MM.1S (cell line): ENCODE results near the gene INSC.

Experiments used
- DNase-seq: peaks from one replicate; pipeline ENCODE4 v3.0.0-alpha.2; 2015
- H2AFZ ChIP-seq: fragments of 300-600 bp; sonication (generic); 2 replicates; pipeline ENCODE4 v1.6.0; 2016; ENCODE audit warnings: antibody characterized with exemption, low read length
- H3F3A ChIP-seq: fragments of 300-600 bp; sonication (generic); 2 replicates; pipeline ENCODE4 v1.6.1; 2016; ENCODE audit warnings: mild to moderate bottlenecking, antibody characterized with exemption, low read length, moderate library complexity, mixed read lengths; ENCODE audit not compliant: insufficient read depth
- H3K27ac ChIP-seq: fragments of 300-600 bp; sonication (generic); 2 replicates; pipeline ENCODE4 v1.5.1; 2016; ENCODE audit warnings: mild to moderate bottlenecking, low read length
- H3K27me3 ChIP-seq: fragments of 300-600 bp; sonication (generic); replicated peaks from 2 replicates; pipeline ENCODE4 v1.6.0; 2016; ENCODE audit warnings: low read length; ENCODE audit not compliant: insufficient read depth
- H3K36me3 ChIP-seq: fragments of 300-600 bp; sonication (generic); replicated peaks from 2 replicates; pipeline ENCODE4 v1.6.1; 2016; ENCODE audit warnings: mild to moderate bottlenecking, low read length, mixed read lengths; ENCODE audit not compliant: insufficient read depth
- H3K4me1 ChIP-seq: fragments of 300-600 bp; sonication (generic); 2 replicates; pipeline ENCODE4 v1.6.1; 2016; ENCODE audit warnings: low read length, mixed read lengths
- H3K4me2 ChIP-seq: fragments of 300-600 bp; sonication (generic); 2 replicates; pipeline ENCODE4 v1.6.0; 2016; ENCODE audit warnings: low read depth, low read length
- H3K4me3 ChIP-seq: fragments of 300-600 bp; sonication (generic); 2 replicates; pipeline ENCODE4 v1.5.1; 2016; ENCODE audit warnings: low read length, mixed read lengths
- H3K79me2 ChIP-seq: fragments of 300-600 bp; sonication (generic); 2 replicates; pipeline ENCODE4 v1.6.1; 2016; ENCODE audit warnings: mixed run types, low read length, mixed read lengths
- H3K9ac ChIP-seq: fragments of 300-600 bp; sonication (generic); 2 replicates; pipeline ENCODE4 v1.6.1; 2016; ENCODE audit warnings: low read length, mixed read lengths
- H3K9me2 ChIP-seq: fragments of 300-600 bp; sonication (generic); replicated peaks from 2 replicates; pipeline ENCODE4 v1.6.1; 2016; ENCODE audit warnings: mild to moderate bottlenecking, low read length, mixed read lengths; ENCODE audit not compliant: insufficient read depth
- H3K9me3 ChIP-seq: fragments of 300-600 bp; sonication (generic); replicated peaks from 2 replicates; pipeline ENCODE4 v1.6.1; 2016; ENCODE audit warnings: mild to moderate bottlenecking, low read length, mixed read lengths; ENCODE audit not compliant: insufficient read depth
- H4K20me1 ChIP-seq: fragments of 300-600 bp; sonication (generic); 2 replicates; pipeline ENCODE4 v1.6.1; 2016; ENCODE audit warnings: mild to moderate bottlenecking, low read length, moderate library complexity, mixed read lengths; ENCODE audit not compliant: insufficient read depth
- CTCF ChIP-seq: fragments of 300-600 bp; sonication (generic); IDR thresholded peaks from 2 replicates; pipeline ENCODE4 v1.5.1; 2016; ENCODE audit warnings: antibody characterized with exemption, low read length, mixed read lengths
- EZH2 ChIP-seq: fragments of 300-600 bp; sonication (generic); optimal IDR thresholded peaks from 2 replicates; pipeline ENCODE3; 2017; ENCODE audit warnings: low read depth, mild to moderate bottlenecking, antibody characterized with exemption, low read length, mixed read lengths
- EZH2phosphoT487 ChIP-seq: fragments of 300-600 bp; sonication (generic); IDR thresholded peaks from 2 replicates; pipeline ENCODE4 v1.6.1; 2018; ENCODE audit warnings: antibody characterized with exemption, low read length

Gene INSC

DNA sequence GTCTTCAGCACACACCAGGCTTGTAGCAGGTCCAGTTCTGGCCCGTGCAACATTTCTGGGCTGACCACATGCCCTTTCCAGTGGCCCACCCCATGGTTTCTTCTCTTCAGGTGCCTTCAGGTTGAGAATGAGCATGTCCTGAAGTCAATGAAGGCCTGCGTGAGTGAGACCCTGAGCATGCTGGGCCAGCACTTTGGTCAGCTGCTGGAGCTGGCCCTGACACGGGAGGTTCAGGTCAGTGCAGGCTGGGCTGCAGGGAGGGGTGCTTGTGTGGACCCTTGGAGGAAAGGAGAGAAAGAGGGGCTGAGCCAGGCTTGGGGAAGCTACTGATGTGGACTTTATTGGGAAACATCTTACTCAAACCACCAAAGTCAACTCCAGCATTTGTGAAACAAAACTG lies 63.5 kb downstream of the INSC start:
- no peak for DNase-seq
- H4K20me1 ChIP-seq = no peaks in the 10 kb centered on the region
- no peaks in the 10 kb centered on the region for H3K79me2 ChIP-seq
- no peaks in the 10 kb centered on the region for H3K36me3 ChIP-seq
- H2AFZ ChIP-seq = no peak overlapping the region
- H3K27me3 ChIP-seq = no peaks in the 10 kb centered on the region
- TF ChIP-seq EZH2 = no peak
- no peak for TF ChIP-seq EZH2phosphoT487
- TF ChIP-seq CTCF = no peak
- no peaks in the 10 kb centered on the region; the same call in 1 of the 2 replicates for H3K4me1 ChIP-seq
- H3K9me3 ChIP-seq = no peaks in the 10 kb centered on the region
- H3K4me2 ChIP-seq = no peak overlapping the region
- no peak overlapping the region for H3K4me3 ChIP-seq
- no peaks in the 10 kb centered on the region for H3K9me2 ChIP-seq
- H3K27ac ChIP-seq = no peak overlapping the region
- H3F3A ChIP-seq = no peaks in the 10 kb centered on the region
- H3K9ac ChIP-seq = no peak overlapping the region

DNA sequence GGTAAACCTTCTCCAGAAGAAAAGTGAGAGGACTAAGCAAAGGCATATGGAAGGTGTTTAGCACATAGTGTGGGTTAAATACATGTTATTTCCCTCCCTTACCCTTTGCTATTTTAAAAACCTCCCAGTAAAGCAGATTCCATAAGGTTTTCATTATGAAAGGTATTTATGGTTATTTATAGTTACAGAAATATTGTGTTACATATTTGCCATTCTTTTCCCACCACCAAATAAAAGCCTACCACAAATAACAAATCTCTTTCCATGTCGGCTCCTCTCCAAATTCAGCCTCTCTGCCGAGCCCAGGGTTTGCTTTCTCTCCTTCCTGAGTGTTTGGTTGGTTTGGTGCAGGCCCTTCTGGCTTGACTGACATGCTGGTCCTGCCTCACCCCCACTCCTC lies 64.4 kb downstream of the INSC start:
- no peaks in the 10 kb centered on the region for H3K9me3 ChIP-seq
- H2AFZ ChIP-seq = no peak overlapping the region
- no peak for TF ChIP-seq CTCF
- TF ChIP-seq EZH2 = no peak
- TF ChIP-seq EZH2phosphoT487 = no peak
- no peaks in the 10 kb centered on the region for H3K27me3 ChIP-seq
- H3K79me2 ChIP-seq = no peaks in the 10 kb centered on the region
- no peak overlapping the region for H3K4me2 ChIP-seq
- H3K9me2 ChIP-seq = no peaks in the 10 kb centered on the region
- no peaks in the 10 kb centered on the region; the same call in 1 of the 2 replicates for H3K4me1 ChIP-seq
- H4K20me1 ChIP-seq = no peaks in the 10 kb centered on the region
- no peak for DNase-seq
- H3F3A ChIP-seq = no peaks in the 10 kb centered on the region
- no peak overlapping the region for H3K27ac ChIP-seq
- no peak overlapping the region for H3K4me3 ChIP-seq
- no peaks in the 10 kb centered on the region for H3K36me3 ChIP-seq
- no peak overlapping the region for H3K9ac ChIP-seq

DNA sequence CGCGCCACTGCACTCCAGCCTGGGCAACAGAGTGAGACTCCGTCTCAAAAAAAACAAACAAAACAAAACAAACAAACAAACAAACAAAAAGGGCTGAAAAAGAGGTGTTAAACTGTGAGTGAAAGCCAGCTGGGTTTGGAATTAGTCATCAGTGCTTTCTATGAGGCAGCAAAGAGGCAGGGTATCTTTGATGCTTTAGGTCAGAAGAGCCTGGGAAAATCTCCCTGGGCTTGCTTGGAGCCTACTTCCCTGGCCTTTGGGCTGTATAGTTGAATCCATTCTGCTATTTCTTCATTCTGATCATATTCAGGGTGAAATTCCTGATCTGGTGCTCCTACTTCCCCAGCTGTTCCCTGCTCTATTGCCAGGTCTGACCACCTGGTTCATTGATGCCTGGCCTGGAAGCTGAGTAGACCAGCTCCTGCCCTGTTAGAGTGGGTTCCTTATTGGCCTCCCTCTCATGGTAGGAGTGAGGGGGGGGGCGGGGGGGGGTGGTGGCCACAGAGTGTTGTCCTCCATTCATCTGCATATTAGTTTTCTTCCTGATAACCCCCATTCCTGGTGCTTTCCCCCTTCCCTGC lies 65.6 kb downstream of the INSC start:
- Histone ChIP-seq H3F3A (no peaks in the 10 kb centered on the region), H2AFZ (no peak overlapping the region), H3K79me2 (no peaks in the 10 kb centered on the region), H4K20me1 (no peaks in the 10 kb centered on the region), H3K27me3 (no peaks in the 10 kb centered on the region), H3K9me2 (no peaks in the 10 kb centered on the region), H3K4me2 (no peak overlapping the region), H3K4me3 (no peak overlapping the region), H3K27ac (no peak overlapping the region), H3K9me3 (no peaks in the 10 kb centered on the region), H3K9ac (no peak overlapping the region), H3K4me1 (no peaks in the 10 kb centered on the region; the same call in 1 of the 2 replicates), H3K36me3 (no peaks in the 10 kb centered on the region)
- no peak for DNase-seq
- no peak for TF ChIP-seq EZH2
- TF ChIP-seq EZH2phosphoT487 = no peak
- no peak for TF ChIP-seq CTCF
